GM06990 (cell line): ENCODE results near the gene PRKD3.

ENCODE experiments used
- DNase-seq: peaks from one replicate; pipeline ENCODE4 v3.0.0-alpha.2; 2011; ENCODE audit not compliant: insufficient read length; ENCODE audit errors: extremely low read depth
- H3K27me3 ChIP-seq: replicated peaks from 2 replicates; pipeline ENCODE4 v1.6.0; 2011; ENCODE audit warnings: low read length; ENCODE audit not compliant: control insufficient read depth, insufficient read depth
- H3K36me3 ChIP-seq: 2 replicates; pipeline ENCODE4 v1.5.1; 2011; ENCODE audit warnings: low read length; ENCODE audit not compliant: control insufficient read depth, insufficient read depth
- H3K4me3 ChIP-seq: replicated peaks from 2 replicates; pipeline ENCODE4 v1.5.1; 2011; ENCODE audit warnings: low read depth, mild to moderate bottlenecking, control low read depth, low read length
- CTCF ChIP-seq: IDR thresholded peaks from 2 replicates; pipeline ENCODE4 v1.5.1; 2011; ENCODE audit warnings: low read length, control low read depth, mild to moderate bottlenecking, inconsistent platforms; ENCODE audit not compliant: insufficient read depth, poor library complexity, severe bottlenecking

Gene PRKD3

GRCh38 chr2:37342591-37343220 lies 18.1 kb upstream of the PRKD3 start:
- peaks cover 6% of the 10 kb centered on the region for H3K27me3 ChIP-seq
- no peak overlapping the region for H3K4me3 ChIP-seq
- DNase-seq: no peak
- no peak for TF ChIP-seq CTCF
- no peaks in the 10 kb centered on the region for H3K36me3 ChIP-seq

- DNase-seq: no peak
- Histone ChIP-seq H3K4me3 (no peak overlapping the region), H3K27me3 (peaks cover 6% of the 10 kb centered on the region), H3K36me3 (no peaks in the 10 kb centered on the region)
- no peak for TF ChIP-seq CTCF
Observed at GRCh38 chr2:37340637-37341036, 16.0 kb upstream of the PRKD3 start.

GRCh38 chr2:37338933-37339332 lies 14.3 kb upstream of the PRKD3 start:
- no peak for TF ChIP-seq CTCF
- no peak for DNase-seq
- Histone ChIP-seq H3K27me3 (peaks cover 3% of the 10 kb centered on the region; the same call in 1 of the 2 replicates), H3K36me3 (no peaks in the 10 kb centered on the region), H3K4me3 (no peak overlapping the region)

GRCh38 chr2:37337620-37338280 lies 13.1 kb upstream of the PRKD3 start:
- H3K27me3 ChIP-seq: peaks cover 1% of the 10 kb centered on the region; the same call in 1 of the 2 replicates
- DNase-seq: no peak
- H3K36me3 ChIP-seq: no peaks in the 10 kb centered on the region
- H3K4me3 ChIP-seq: no peak overlapping the region
- no peak for TF ChIP-seq CTCF

- H3K27me3 ChIP-seq: no peaks in the 10 kb centered on the region
- no peak overlapping the region for H3K4me3 ChIP-seq
- no peak for TF ChIP-seq CTCF
- H3K36me3 ChIP-seq: no peaks in the 10 kb centered on the region
- no peak for DNase-seq
Observed at GRCh38 chr2:37335604-37336003, 11.0 kb upstream of the PRKD3 start.
